ENCODE data around the gene PRUNE1.

Gene PRUNE1

GRCh38 chr1:150979092-150980056 lies 28.9 kb upstream of the PRUNE1 start:
- peak; percentile 71 for DNase-seq

- no peak for DNase-seq
Measured at GRCh38 chr1:150981177-150981804, 27.0 kb upstream of the PRUNE1 start.

- no peak for DNase-seq
Measured at GRCh38 chr1:150981805-150982712, 26.2 kb upstream of the PRUNE1 start, which contains the start of gene ANXA9. Gene ANXA9 (plus strand): TSS chr1:150982292. CDS start chr1:150983106, 814 bp downstream.

GRCh38 chr1:150985179-150985825 lies 22.9 kb upstream of the PRUNE1 start:
- no peak for DNase-seq

- no peak for DNase-seq
Measured at GRCh38 chr1:150987924-150988323, 20.3 kb upstream of the PRUNE1 start.

GRCh38 chr1:150992626-150993025 lies 15.6 kb upstream of the PRUNE1 start:
- no peak for DNase-seq

GRCh38 chr1:150994248-150994647 lies 14.0 kb upstream of the PRUNE1 start:
- DNase-seq: no peak

- DNase-seq: no peak
Measured at GRCh38 chr1:150995460-150995859, 12.8 kb upstream of the PRUNE1 start.

GRCh38 chr1:150995896-150996295 lies 12.4 kb upstream of the PRUNE1 start:
- no peak for DNase-seq

GRCh38 chr1:150997126-150997872 lies 10.9 kb upstream of the PRUNE1 start:
- DNase-seq: no peak

GRCh38 chr1:150997949-150998348 lies 10.3 kb upstream of the PRUNE1 start:
- no peak for DNase-seq

GRCh38 chr1:150999051-150999674 lies 9.1 kb upstream of the PRUNE1 start:
- DNase-seq: no peak

- DNase-seq: no peak
Measured at GRCh38 chr1:150999926-151000325, 8.3 kb upstream of the PRUNE1 start.

- no peak for DNase-seq
Measured at GRCh38 chr1:151000408-151000807, 7.8 kb upstream of the PRUNE1 start.

GRCh38 chr1:151001602-151002001 lies 6.6 kb upstream of the PRUNE1 start:
- DNase-seq: no peak

GRCh38 chr1:151002051-151002450 lies 6.2 kb upstream of the PRUNE1 start:
- DNase-seq: no peak

GRCh38 chr1:151002611-151003010 lies 5.6 kb upstream of the PRUNE1 start:
- DNase-seq: no peak

- DNase-seq: no peak
Measured at GRCh38 chr1:151003180-151003579, 5.1 kb upstream of the PRUNE1 start.

- no peak for DNase-seq
Measured at GRCh38 chr1:151005729-151006319, 2.4 kb upstream of the PRUNE1 start.

GRCh38 chr1:151006327-151007052 lies 1.8 kb upstream of the PRUNE1 start, which contains the start of gene MINDY1:
Gene MINDY1 (minus strand): TSS chr1:151006902. CDS start chr1:151002617, 4,285 bp downstream.
- peak; percentile 65 for DNase-seq
